Transverse colon (tissue), 4 donors: ENCODE results near the gene CHKA. TPM values are rescaled to one million over a fixed set of nuclear protein-coding genes. Genes with fewer than 3 reads are reported as not detected.

Experiments used
- DNase-seq: peaks from one replicate; pipeline ENCODE4 v3.0.0-alpha.2; 2019
- H3K27ac ChIP-seq, 4 donors: fragments of 200-600 bp; sonication (generic); 2 replicates each; pipeline ENCODE4 v1.5.1; 2016 to 2018; ENCODE audit warnings: inconsistent platforms in 4 of 4
- H3K27me3 ChIP-seq: fragments of 200-600 bp; sonication (generic); 2 replicates; pipeline ENCODE4 v1.5.1; 2017; ENCODE audit warnings: inconsistent platforms
- H3K36me3 ChIP-seq, 4 donors: fragments of 200-600 bp; sonication (generic); 2 replicates each; pipeline ENCODE4 v1.5.1; 2017 to 2019; ENCODE audit warnings: inconsistent platforms in 4 of 4
- H3K4me1 ChIP-seq, 4 donors: fragments of 200-600 bp; sonication (generic); 2 replicates each; pipeline ENCODE4 v1.5.1; 2017 to 2020; ENCODE audit warnings: inconsistent platforms in 4 of 4
- H3K4me3 ChIP-seq, 4 donors: fragments of 200-600 bp; sonication (generic); 1 replicate in 1 of 4; 2 replicates in 3 of 4; pipeline versions ENCODE4 v1.5.1 to v1.6.1; 2017 to 2019; ENCODE audit warnings: inconsistent platforms in 4 of 4
- H3K9me3 ChIP-seq, 2 donors: fragments of 200-600 bp; sonication (generic); 2 replicates each; pipeline ENCODE4 v1.5.1; 2017 to 2019; ENCODE audit warnings: inconsistent platforms in 2 of 2
- EP300 ChIP-seq: sonication (generic); formaldehyde crosslinking; IDR thresholded peaks from one replicate; pipeline ENCODE4 v1.6.1; 2017; ENCODE audit warnings: antibody characterized with exemption, low read depth
- POLR2A ChIP-seq: fragments of 450-650 bp; IDR thresholded peaks from one replicate; pipeline ENCODE4 v1.6.1; 2016; ENCODE audit warnings: antibody characterized with exemption, mild to moderate bottlenecking, moderate library complexity
- WGBS, 2 donors: methylation state at CpG; one replicate each; pipeline ENCODE4 v1.1.5; 2018; ENCODE audit warnings: low coverage in 1 of 2; 5-methylcytosine and 5-hydroxymethylcytosine counted together
- in situ Hi-C, 4 donors: fragments of 200-750 bp; cut with MboI; loops; one replicate each; pipeline versions ENCODE4 v1.15.0 to v1.15.1; 2017; ENCODE audit warnings: low sequenced_read_pairs in 3 of 4, low pct_ligation_motif_present in 1 of 4, low pct_unique_long_range_greater_than_20kb in 1 of 4
- intact Hi-C: fragments of 100-400 bp; cut with DNase I; formaldehyde crosslinking; loops from one replicate; pipeline ENCODE4 v1.15.1; 2023; ENCODE audit warnings: low total_unique reads
- small RNA-seq, 4 donors: library from RNA; depleted of rRNA; stranded (forward); fragments of <200 nt; gene quantifications; one replicate each; pipeline ENCODE3, GENCODE V24; 2016
- total RNA-seq, 4 donors: library from RNA; depleted of rRNA; stranded (reverse); fragments of >200 nt; gene quantifications; one replicate each; pipeline ENCODE4 v1.1.0, GENCODE V29; 2016
- TF ChIP-seq, protein P1 (sequence below), 5 experiments: fragments of 200-600 bp in 3 of 5; fragments of 450-650 bp in 2 of 5; sonication (generic) in 3 of 5; IDR thresholded peaks; 1 replicate in 2 of 5; 2 replicates in 3 of 5; pipeline ENCODE4 v1.5.1; 2016 to 2017; ENCODE audit warnings: antibody characterized with exemption in 5 of 5, inconsistent platforms in 3 of 5, mild to moderate bottlenecking in 2 of 5, moderate library complexity in 1 of 5

CHKA gene
- total RNA-seq, 4 donors from 2014 or later, result 41.6 to 253 (median 121) TPM

DNA sequence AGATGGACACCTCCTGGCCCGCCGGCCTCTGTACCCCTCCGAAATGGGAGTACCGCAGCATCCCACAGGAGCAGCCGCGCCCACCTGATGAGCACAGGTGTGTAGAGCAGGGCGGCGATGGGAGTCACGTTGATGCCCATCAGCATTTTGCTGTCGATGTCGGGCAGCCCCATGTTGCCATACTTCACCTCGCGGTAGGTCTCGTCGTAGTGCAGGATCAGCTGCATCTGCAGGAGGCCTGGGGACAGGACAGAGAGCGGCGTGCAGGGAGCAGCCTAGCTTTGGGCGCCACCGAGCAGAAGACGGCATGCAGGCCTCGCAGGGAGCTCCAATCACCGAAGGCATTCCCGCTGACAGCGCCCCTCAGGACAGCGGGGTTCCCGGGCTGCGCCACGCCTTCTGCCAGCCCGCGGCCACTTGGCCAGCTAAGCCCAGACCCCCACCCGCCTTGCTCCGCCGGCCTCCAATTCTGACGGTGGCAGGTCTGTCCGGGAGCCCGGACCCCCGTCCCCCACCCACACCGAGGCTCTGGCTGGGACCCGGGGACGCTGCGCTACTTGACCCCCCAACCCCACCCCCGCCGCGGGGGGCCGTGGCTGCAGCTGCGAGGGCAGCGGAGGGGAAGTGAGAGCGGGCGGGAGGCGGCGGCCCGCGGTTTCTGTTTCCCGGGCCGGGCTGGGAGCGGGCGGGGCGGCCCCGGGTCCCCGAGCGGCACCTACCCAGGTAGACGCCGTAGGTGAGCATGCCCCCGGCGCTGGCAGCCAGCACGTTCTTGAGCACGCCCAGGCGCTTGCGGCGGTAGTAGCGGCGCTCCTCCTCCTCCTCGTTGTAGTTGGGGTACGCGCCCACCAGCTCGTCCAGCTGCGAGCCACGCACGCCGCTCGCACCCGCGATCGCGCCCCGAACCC is 118.0 kb downstream of the CHKA start:
- H3K36me3 ChIP-seq, result no peaks in the 10 kb centered on the region
- DNase-seq, result peak; percentile 77
- intact Hi-C loops (loop anchor here (10.0 kb wide), 1 partner anchor 202 kb away; no protein-coding TSS in a partner anchor), in situ Hi-C loops (no loop called here)
- H3K4me1 ChIP-seq, result peaks cover 5 to 24% (median 10%) of the 10 kb centered on the region in 4 donors
- no peak for TF ChIP-seq POLR2A
- TF ChIP-seq EP300, result no peak
- TF ChIP-seq, protein P1, sequence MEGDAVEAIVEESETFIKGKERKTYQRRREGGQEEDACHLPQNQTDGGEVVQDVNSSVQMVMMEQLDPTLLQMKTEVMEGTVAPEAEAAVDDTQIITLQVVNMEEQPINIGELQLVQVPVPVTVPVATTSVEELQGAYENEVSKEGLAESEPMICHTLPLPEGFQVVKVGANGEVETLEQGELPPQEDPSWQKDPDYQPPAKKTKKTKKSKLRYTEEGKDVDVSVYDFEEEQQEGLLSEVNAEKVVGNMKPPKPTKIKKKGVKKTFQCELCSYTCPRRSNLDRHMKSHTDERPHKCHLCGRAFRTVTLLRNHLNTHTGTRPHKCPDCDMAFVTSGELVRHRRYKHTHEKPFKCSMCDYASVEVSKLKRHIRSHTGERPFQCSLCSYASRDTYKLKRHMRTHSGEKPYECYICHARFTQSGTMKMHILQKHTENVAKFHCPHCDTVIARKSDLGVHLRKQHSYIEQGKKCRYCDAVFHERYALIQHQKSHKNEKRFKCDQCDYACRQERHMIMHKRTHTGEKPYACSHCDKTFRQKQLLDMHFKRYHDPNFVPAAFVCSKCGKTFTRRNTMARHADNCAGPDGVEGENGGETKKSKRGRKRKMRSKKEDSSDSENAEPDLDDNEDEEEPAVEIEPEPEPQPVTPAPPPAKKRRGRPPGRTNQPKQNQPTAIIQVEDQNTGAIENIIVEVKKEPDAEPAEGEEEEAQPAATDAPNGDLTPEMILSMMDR (IDR thresholded peaks at IDR 0.05), result no peak
- no peaks in the 10 kb centered on the region for H3K9me3 ChIP-seq
- 21 to 50% methylated on average over 2 to 46 of the region's 86 CpGs for WGBS, 2 donors
- peak overlapping the region; percentile 57 to 90 (median 76) for H3K4me3 ChIP-seq
- H3K27me3 ChIP-seq, result no peaks in the 10 kb centered on the region
- peak overlapping the region; percentile 88 to 91 (median 89) for H3K27ac ChIP-seq

Small RNA genes lying within 50 kb of the gene (small RNA-seq; reads per million reads assigned to genes)
- 0 to 1.1 (median 0) reads per million in 4 donors for gene MIR6753

Other genes with a start within 250 kb of the CHKA start
- 10 to 100 TPM; 32.2 to 67.7 (median 54.7) TPM for gene UNC93B1, start 117.3 kb downstream of the CHKA start, total RNA-seq
- gene ALDH3B1, start 111.1 kb downstream of the CHKA start, total RNA-seq, result 10 to 100 TPM; 12.1 to 14.9 (median 13.5) TPM
- gene NDUFS8, start 90.7 kb downstream of the CHKA start, total RNA-seq, result 100 to 1,000 TPM; 155 to 226 (median 188) TPM
- gene TCIRG1, start 82.4 kb downstream of the CHKA start, total RNA-seq, result 100 to 1,000 TPM; 260 to 697 (median 380) TPM
- gene KMT5B, start 91.9 kb upstream of the CHKA start, total RNA-seq, result 10 to 100 TPM; 33.4 to 71.4 (median 63.8) TPM
- 100 to 1,000 TPM in 1 of 4 donors, 10 to 100 TPM in 3; 31.4 to 130 (median 56.6) TPM for gene C11orf24, start 150.6 kb upstream of the CHKA start, total RNA-seq
- gene LRP5, start 191.2 kb upstream of the CHKA start, total RNA-seq, result 100 to 1,000 TPM in 1 of 4 donors, 10 to 100 TPM in 3; 72.6 to 138 (median 82.3) TPM